Gastrocnemius medialis (tissue), 4 donors: ENCODE measurements around the gene F8. TPM values are rescaled to one million over a fixed set of nuclear protein-coding genes. Genes with fewer than 3 reads are reported as not detected.

Experiments
- ATAC-seq, 2 donors: fragments of 150-250 bp; one replicate each; pipeline ENCODE4 v1.9.1; 2016
- DNase-seq, 2 donors: peaks; one replicate each; pipeline ENCODE4 v3.0.0-alpha.2; 2019
- H3K27ac ChIP-seq, 4 donors: fragments of 200-600 bp; sonication (generic); 1 replicate in 1 of 4; 2 replicates in 3 of 4; pipeline ENCODE4 v1.5.1; 2016 to 2018; ENCODE audit warnings: mild to moderate bottlenecking in 2 of 4, moderate library complexity in 1 of 4
- H3K27me3 ChIP-seq, 3 donors: fragments of 200-600 bp; sonication (generic) in 2 of 3; 1 replicate in 1 of 3; 2 replicates in 2 of 3; pipeline versions ENCODE4 v1.5.1 to v1.6.0; 2016 to 2019; ENCODE audit warnings: mild to moderate bottlenecking in 1 of 3, moderate library complexity in 1 of 3
- H3K36me3 ChIP-seq, 2 donors: fragments of 200-600 bp; sonication (generic) in 1 of 2; one replicate each; pipeline ENCODE4 v1.5.1; 2017 to 2018
- H3K4me1 ChIP-seq, 2 donors: fragments of 200-600 bp; sonication (generic) in 1 of 2; one replicate each; pipeline ENCODE4 v1.5.1; 2016 to 2017; ENCODE audit warnings: mild to moderate bottlenecking in 2 of 2
- H3K4me3 ChIP-seq, 4 donors: fragments of 200-600 bp; sonication (generic) in 3 of 4; 1 replicate in 1 of 4; 2 replicates in 3 of 4; pipeline ENCODE4 v1.5.1; 2016 to 2019; ENCODE audit warnings: mild to moderate bottlenecking in 2 of 4
- H3K9me3 ChIP-seq, 3 donors: fragments of 200-600 bp; sonication (generic) in 2 of 3; 1 replicate in 1 of 3; 2 replicates in 2 of 3; pipeline ENCODE4 v1.5.1; 2016 to 2019
- POLR2A ChIP-seq, 2 donors: fragments of 450-650 bp; IDR thresholded peaks; one replicate each; pipeline ENCODE4 v1.6.1; 2017; ENCODE audit warnings: antibody characterized with exemption in 2 of 2, mild to moderate bottlenecking in 2 of 2, moderate library complexity in 2 of 2
- in situ Hi-C, 4 donors: fragments of 200-750 bp; cut with MboI; loops; one replicate each; pipeline versions ENCODE4 v1.15.0 to v1.8.0; 2017; ENCODE audit warnings: low sequenced_read_pairs in 4 of 4
- intact Hi-C: fragments of 100-400 bp; cut with DNase I; formaldehyde crosslinking; loops from one replicate; pipeline ENCODE4 v1.15.1; 2023; ENCODE audit warnings: low total_unique reads
- microRNA counts, 2 donors: library from miRNA; unstranded; fragments of <30 nt; microRNA quantifications; one replicate each; lab custom pipeline; 2016
- microRNA-seq, 2 donors: library from miRNA; unstranded; fragments of <30 nt; microRNA quantifications; one replicate each; pipeline ENCODE4, GENCODE V29; 2016; ENCODE audit warnings: borderline replicate concordance in 2 of 2
- total RNA-seq, 4 donors: library from RNA; depleted of rRNA; stranded (reverse); fragments of >200 nt; gene quantifications; one replicate each; pipeline versions ENCODE4 v1.1.0 to v1.2.3, GENCODE V29; 2016
- TF ChIP-seq, protein P1 (sequence below), 5 experiments: fragments of 450-650 bp in 3 of 5; fragments of 200-600 bp in 2 of 5; sonication (generic) in 2 of 5; IDR thresholded peaks in 4 of 5; conservative IDR thresholded peaks in 1 of 5; 1 replicate in 4 of 5; 2 replicates in 1 of 5; pipeline ENCODE4 v1.5.1; 2016 to 2019; ENCODE audit warnings: antibody characterized with exemption in 5 of 5, mild to moderate bottlenecking in 3 of 5, moderate library complexity in 3 of 5

The F8 gene
- total RNA-seq, 4 donors from 2014 or later: 23.3 to 33.7 (median 28.2) TPM

DNA sequence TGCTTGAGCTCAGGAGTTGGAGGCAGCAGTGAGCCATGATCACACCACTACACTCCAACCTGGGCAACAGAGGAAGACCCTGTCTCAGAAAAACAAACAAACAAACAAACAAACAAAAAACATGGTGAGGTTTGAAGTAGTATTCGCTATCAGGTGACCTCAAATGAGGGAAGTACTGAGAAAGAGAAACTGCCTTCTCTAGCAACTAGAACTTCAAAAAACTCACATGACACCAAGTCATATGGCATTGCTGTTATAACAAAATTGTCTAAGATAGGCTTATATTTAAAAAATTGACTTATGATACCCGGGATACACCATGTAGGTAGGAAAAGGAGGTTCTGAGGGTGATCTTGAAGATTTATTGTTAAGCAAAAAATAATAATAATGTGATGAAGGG, 227.5 kb downstream of the F8 start:
- Histone ChIP-seq H3K27ac (no peak overlapping the region), H3K27me3 (no peaks in the 10 kb centered on the region), H3K4me1 (peaks cover 0 to 2% of the 10 kb centered on the region in 2 donors), H3K4me3 (no peak overlapping the region), H3K9me3 (no peaks in the 10 kb centered on the region), H3K36me3 (no peaks in the 10 kb centered on the region)
- in situ Hi-C loops: no loop called here
- intact Hi-C loops: no loop called here
- ATAC-seq (no peak), DNase-seq (no peak)
- TF ChIP-seq, protein P1, sequence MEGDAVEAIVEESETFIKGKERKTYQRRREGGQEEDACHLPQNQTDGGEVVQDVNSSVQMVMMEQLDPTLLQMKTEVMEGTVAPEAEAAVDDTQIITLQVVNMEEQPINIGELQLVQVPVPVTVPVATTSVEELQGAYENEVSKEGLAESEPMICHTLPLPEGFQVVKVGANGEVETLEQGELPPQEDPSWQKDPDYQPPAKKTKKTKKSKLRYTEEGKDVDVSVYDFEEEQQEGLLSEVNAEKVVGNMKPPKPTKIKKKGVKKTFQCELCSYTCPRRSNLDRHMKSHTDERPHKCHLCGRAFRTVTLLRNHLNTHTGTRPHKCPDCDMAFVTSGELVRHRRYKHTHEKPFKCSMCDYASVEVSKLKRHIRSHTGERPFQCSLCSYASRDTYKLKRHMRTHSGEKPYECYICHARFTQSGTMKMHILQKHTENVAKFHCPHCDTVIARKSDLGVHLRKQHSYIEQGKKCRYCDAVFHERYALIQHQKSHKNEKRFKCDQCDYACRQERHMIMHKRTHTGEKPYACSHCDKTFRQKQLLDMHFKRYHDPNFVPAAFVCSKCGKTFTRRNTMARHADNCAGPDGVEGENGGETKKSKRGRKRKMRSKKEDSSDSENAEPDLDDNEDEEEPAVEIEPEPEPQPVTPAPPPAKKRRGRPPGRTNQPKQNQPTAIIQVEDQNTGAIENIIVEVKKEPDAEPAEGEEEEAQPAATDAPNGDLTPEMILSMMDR (IDR thresholded peaks at IDR 0.05 in 4 of 5, conservative IDR thresholded peaks at IDR 0.05 in 1 of 5): no peak
- no peak for TF ChIP-seq POLR2A (IDR thresholded peaks at IDR 0.05)

DNA sequence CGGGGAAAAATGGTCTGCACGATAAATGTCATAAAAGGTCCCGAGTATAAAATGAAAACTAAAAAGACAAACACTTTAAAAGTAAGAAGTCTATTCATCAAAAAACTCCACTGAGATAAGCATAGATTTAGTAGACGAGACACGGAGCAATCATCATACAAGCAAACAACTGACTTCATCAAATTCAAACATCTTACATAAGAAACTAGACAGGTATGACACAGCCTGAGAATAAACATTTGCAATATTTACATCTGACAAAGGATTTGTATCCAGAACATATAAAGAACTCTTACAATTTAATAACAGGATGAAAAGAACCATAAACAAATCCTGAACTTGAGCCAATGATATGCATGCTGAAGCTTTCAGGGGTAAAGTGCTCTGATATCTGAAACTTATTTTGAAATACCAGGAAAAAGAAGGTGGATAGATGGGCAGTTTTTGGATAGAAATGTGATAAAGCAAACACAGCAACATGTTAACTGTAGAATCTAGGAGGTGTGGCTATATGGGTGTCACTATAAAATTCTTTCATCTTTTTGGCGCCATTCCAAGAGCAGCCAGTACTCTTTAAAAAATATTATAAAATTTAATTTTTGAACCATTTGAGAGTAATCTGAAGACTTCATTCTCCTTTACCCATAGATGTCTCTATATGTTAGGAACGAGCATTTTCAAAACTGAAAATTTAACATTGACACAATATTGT, 229.3 kb downstream of the F8 start:
- Histone ChIP-seq H3K27me3 (no peaks in the 10 kb centered on the region), H3K27ac (no peak overlapping the region), H3K36me3 (no peaks in the 10 kb centered on the region), H3K9me3 (no peaks in the 10 kb centered on the region), H3K4me3 (no peak overlapping the region), H3K4me1 (no peaks in the 10 kb centered on the region)
- no peak for TF ChIP-seq POLR2A (IDR thresholded peaks at IDR 0.05)
- TF ChIP-seq, protein P1 (IDR thresholded peaks at IDR 0.05 in 4 of 5, conservative IDR thresholded peaks at IDR 0.05 in 1 of 5): no peak
- intact Hi-C loops (no loop called here), in situ Hi-C loops (no loop called here)
- ATAC-seq (no peak), DNase-seq (no peak)

DNA sequence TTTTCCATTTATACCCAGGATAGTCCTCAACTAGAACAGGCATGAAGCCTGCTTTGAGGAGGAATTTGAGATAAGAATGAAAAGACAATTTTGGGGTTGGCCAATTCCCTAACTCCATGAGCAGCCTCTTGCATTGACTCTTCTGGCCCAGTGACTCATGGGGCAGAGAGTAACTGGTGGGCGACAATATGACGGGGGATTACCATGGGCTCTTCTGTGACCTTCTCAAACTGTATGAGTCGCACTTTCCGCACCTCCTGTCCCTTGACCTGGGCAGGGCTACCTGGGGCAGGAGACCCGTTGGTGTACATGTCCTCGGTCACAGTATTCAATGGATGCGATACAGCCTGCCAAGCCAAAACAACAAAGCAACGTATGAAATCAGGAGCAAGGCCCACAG, 230.6 kb downstream of the F8 start:
- Histone ChIP-seq H3K4me1 (no peaks in the 10 kb centered on the region), H3K4me3 (no peak overlapping the region), H3K27me3 (no peaks in the 10 kb centered on the region), H3K36me3 (no peaks in the 10 kb centered on the region), H3K9me3 (no peaks in the 10 kb centered on the region), H3K27ac (no peak overlapping the region)
- in situ Hi-C loops: no loop called here
- DNase-seq: no peak
- ATAC-seq: no peak
- intact Hi-C loops: no loop called here
- TF ChIP-seq, protein P1 (IDR thresholded peaks at IDR 0.05 in 4 of 5, conservative IDR thresholded peaks at IDR 0.05 in 1 of 5): no peak
- TF ChIP-seq POLR2A (IDR thresholded peaks at IDR 0.05): no peak

DNA sequence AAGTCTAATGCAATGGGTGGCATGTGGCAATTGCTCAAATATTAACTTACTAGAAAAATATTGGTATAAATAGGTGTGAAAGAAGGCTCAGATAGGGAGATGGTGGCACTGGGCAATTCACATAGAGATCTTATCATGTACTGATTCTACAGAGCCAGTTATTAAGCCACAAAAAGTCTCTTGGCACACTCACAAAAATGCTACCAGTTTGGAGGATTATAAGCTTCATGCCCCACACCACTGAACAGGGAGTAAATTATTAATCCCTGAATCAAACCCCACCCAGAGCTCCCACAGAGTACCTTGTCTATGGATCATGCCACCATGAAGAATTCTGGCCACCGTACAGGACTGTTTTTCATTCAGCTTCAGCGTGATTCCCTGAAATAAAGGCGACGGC, 231.1 kb downstream of the F8 start:
- Histone ChIP-seq H3K27ac (no peak overlapping the region), H3K4me3 (no peak overlapping the region), H3K4me1 (no peaks in the 10 kb centered on the region), H3K36me3 (no peaks in the 10 kb centered on the region), H3K9me3 (no peaks in the 10 kb centered on the region), H3K27me3 (no peaks in the 10 kb centered on the region)
- DNase-seq (no peak), ATAC-seq (no peak)
- intact Hi-C loops: no loop called here
- TF ChIP-seq, protein P1 (IDR thresholded peaks at IDR 0.05 in 4 of 5, conservative IDR thresholded peaks at IDR 0.05 in 1 of 5): no peak
- TF ChIP-seq POLR2A (IDR thresholded peaks at IDR 0.05): no peak
- in situ Hi-C loops: no loop called here

MicroRNA genes within 50 kb of the gene (microRNA counts, 767-probe panel; counts per million panel counts)
- 356 to 448 counts per million in 2 donors for microRNA hsa-miR-1184 (lab: Ali Mortazavi, UCI)

Small RNA genes within 50 kb of the gene (microRNA-seq; reads per million reads assigned to microRNA genes)
- gene MIR1184-1: 0 reads per million in 2 donors

Other genes starting within 250 kb of the F8 start
- gene MPP1, start 217.2 kb downstream of the F8 start, total RNA-seq: 10 to 100 TPM; 11.3 to 19.9 (median 15.9) TPM
- gene SMIM9, start 188.1 kb downstream of the F8 start, total RNA-seq: not detected
- gene F8A1, start 136.4 kb downstream of the F8 start, total RNA-seq: 10 to 100 TPM in 2 of 4 donors, 1 to 10 TPM in 2; 5.0 to 20.5 (median 9.9) TPM
- gene FUNDC2, start 4.1 kb upstream of the F8 start, total RNA-seq: 100 to 1,000 TPM; 141 to 267 (median 183) TPM
- gene CMC4, start 48.4 kb upstream of the F8 start, total RNA-seq: 10 to 100 TPM; 13.0 to 32.1 (median 26.3) TPM
- 1 to 10 TPM in 1 of 4 donors, under 1 TPM in 2, not detected in 1; 0.31 to 2.2 (median 0.93) TPM for gene MTCP1, start 48.4 kb upstream of the F8 start, total RNA-seq
- gene BRCC3, start 48.8 kb upstream of the F8 start, total RNA-seq: 10 to 100 TPM in 2 of 4 donors, 1 to 10 TPM in 2; 8.8 to 15.9 (median 10.6) TPM
- 10 to 100 TPM; 53.6 to 79.9 (median 72.1) TPM for gene VBP1, start 193.7 kb upstream of the F8 start, total RNA-seq
- gene RAB39B, start 241.8 kb upstream of the F8 start, total RNA-seq: under 1 TPM in 1 of 4 donors, not detected in 3; 0.13 TPM